ENCODE results near the gene DMD. TPM values are rescaled to one million over a fixed set of nuclear protein-coding genes. Genes with fewer than 3 reads are reported as not detected.

DMD gene
- total and polyA plus RNA-seq, 2 of the 13 experiments (the other 11 are each of a cell fraction or from before 2014, with no cell fraction given): 17.6 to 25.9 TPM

DNA sequence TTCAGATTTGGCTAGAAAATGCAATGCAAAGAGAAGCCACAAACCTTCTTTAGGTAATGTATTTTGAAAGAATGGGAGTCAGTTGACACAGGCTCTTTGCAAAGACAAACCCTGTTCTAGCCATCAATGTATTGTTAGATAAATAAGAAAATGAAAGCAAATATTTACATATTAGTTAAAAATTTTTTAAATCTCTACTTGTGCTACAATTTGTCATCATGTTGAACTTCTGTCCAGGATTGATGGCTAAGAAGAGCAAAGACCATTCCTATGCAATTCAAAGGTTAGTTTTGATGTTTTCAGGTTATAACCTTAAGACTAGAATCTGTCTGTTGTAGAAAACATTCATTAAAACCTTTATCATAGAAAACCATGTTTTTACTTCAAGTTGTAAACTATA is 1350.7 kb downstream of the DMD start:
- in situ Hi-C loops (cut with HindIII; ENCODE audit: extremely low pct_ligation_motif_present, low pct_unique_long_range_greater_than_20kb) (no loop called here), intact Hi-C loops (cut with micrococcal nuclease; ENCODE audit: unreplicated experiment) (no loop called here)
- FAIRE-seq (no peak), ATAC-seq (no peak; the same call in 2 of the 3 replicates), DNase-seq (ENCODE audit: low spot score) (no peak)
- Histone ChIP-seq H3K4me2 (ENCODE audit: low read depth, low read length) (no peak overlapping the region), H3K4me1 (ENCODE audit: insufficient read depth, low read length) (no peaks in the 10 kb centered on the region), H3K36me3 (replicated peaks in 1 of 2; ENCODE audit: control insufficient read depth in 1 of 2, insufficient read depth in 2 of 2, low read length in 2 of 2) (no peaks in the 10 kb centered on the region), H3K79me2 (ENCODE audit: insufficient read depth, low read length) (no peaks in the 10 kb centered on the region), H3K9me3 (ENCODE audit: low read length) (no peaks in the 10 kb centered on the region), H4K20me1 (ENCODE audit: insufficient read depth, low read length) (no peaks in the 10 kb centered on the region), H3K4me3 (replicated peaks in 1 of 3; ENCODE audit: insufficient read depth in 1 of 3, low read depth in 2 of 3, low read length in 3 of 3) (no peak overlapping the region), H3K27me3 (ENCODE audit: control insufficient read depth in 1 of 2, insufficient read depth in 2 of 2, low read length in 2 of 2) (no peaks in the 10 kb centered on the region), H3K9ac (ENCODE audit: insufficient read depth, low read depth, low read length) (no peak overlapping the region), H2AFZ (ENCODE audit: low read length) (no peak overlapping the region), H3K27ac (ENCODE audit: extremely low read length, insufficient read depth, low read length) (no peak overlapping the region)
- no peak for TF ChIP-seq ARID2 (CRISPR knock-in tag; IDR thresholded peaks at IDR 0.05; ENCODE audit: borderline replicate concordance)
- no peak for TF ChIP-seq RORA (CRISPR knock-in tag; IDR thresholded peaks at IDR 0.05)
- no peak for TF ChIP-seq NR2F6 (IDR thresholded peaks at IDR 0.05)
- no peak for TF ChIP-seq NR2F6 (CRISPR knock-in tag; IDR thresholded peaks at IDR 0.05)
- TF ChIP-seq ZNF839 (CRISPR knock-in tag; IDR thresholded peaks at IDR 0.05; ENCODE audit: borderline replicate concordance): no peak
- no peak for TF ChIP-seq ZBTB21 (CRISPR knock-in tag; IDR thresholded peaks at IDR 0.05)
- TF ChIP-seq, protein P1, sequence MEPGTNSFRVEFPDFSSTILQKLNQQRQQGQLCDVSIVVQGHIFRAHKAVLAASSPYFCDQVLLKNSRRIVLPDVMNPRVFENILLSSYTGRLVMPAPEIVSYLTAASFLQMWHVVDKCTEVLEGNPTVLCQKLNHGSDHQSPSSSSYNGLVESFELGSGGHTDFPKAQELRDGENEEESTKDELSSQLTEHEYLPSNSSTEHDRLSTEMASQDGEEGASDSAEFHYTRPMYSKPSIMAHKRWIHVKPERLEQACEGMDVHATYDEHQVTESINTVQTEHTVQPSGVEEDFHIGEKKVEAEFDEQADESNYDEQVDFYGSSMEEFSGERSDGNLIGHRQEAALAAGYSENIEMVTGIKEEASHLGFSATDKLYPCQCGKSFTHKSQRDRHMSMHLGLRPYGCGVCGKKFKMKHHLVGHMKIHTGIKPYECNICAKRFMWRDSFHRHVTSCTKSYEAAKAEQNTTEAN (CRISPR knock-in tag; conservative IDR thresholded peaks at IDR 0.05): no peak
- no peak for TF ChIP-seq FOXK2 (IDR thresholded peaks at IDR 0.05)
- no peak for TF ChIP-seq RFX1 (IDR thresholded peaks at IDR 0.05)
- POLR2A ChIA-PET: no interaction called here
- no TSS peak for BruUV-seq (replicated peaks)
- CTCF ChIA-PET (ENCODE audit: low intra/inter-chr PET ratio, low total read pairs): no interaction called here

DNA sequence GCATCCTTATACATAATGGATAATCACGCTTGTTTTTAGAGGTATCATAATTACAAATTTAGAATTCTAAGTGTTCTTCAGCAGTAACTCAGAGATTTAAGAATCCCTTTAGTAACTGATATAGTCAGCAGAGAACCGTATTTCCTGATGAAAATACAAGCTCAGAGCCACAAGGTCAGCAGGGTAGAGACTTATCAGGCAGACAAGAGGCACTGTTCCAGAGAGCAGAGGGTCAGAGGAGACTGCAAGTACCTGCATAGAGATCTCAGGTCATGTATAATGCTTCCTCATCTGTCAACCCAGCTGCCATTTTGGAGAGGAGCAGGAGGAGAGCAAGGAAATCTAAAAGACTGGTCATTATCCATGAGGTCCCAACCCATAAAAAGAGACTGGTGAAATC is 1352.4 kb downstream of the DMD start:
- no peaks in the 10 kb centered on the region for H4K20me1 ChIP-seq (ENCODE audit: insufficient read depth, low read length)
- ATAC-seq: no peak
- H3K36me3 ChIP-seq (replicated peaks in 1 of 2; ENCODE audit: control insufficient read depth in 1 of 2, insufficient read depth in 2 of 2, low read length in 2 of 2): no peaks in the 10 kb centered on the region
- H3K4me1 ChIP-seq (ENCODE audit: insufficient read depth, low read length): no peaks in the 10 kb centered on the region
- in situ Hi-C loops (cut with HindIII; ENCODE audit: extremely low pct_ligation_motif_present, low pct_unique_long_range_greater_than_20kb) (no loop called here), intact Hi-C loops (cut with micrococcal nuclease; ENCODE audit: unreplicated experiment) (no loop called here)
- H3K27me3 ChIP-seq (ENCODE audit: control insufficient read depth in 1 of 2, insufficient read depth in 2 of 2, low read length in 2 of 2): no peaks in the 10 kb centered on the region
- no peaks in the 10 kb centered on the region for H3K9me3 ChIP-seq (ENCODE audit: low read length)
- ChIA-PET POLR2A (no interaction called here), CTCF (ENCODE audit: low intra/inter-chr PET ratio, low total read pairs) (no interaction called here)
- no peak overlapping the region for H3K4me3 ChIP-seq (replicated peaks in 1 of 3; ENCODE audit: insufficient read depth in 1 of 3, low read depth in 2 of 3, low read length in 3 of 3)
- H3K27ac ChIP-seq (ENCODE audit: extremely low read length, insufficient read depth, low read length): no peak overlapping the region
- no peaks in the 10 kb centered on the region for H3K79me2 ChIP-seq (ENCODE audit: insufficient read depth, low read length)
- no peak overlapping the region for H3K9ac ChIP-seq (ENCODE audit: insufficient read depth, low read depth, low read length)
- DNase-seq (ENCODE audit: low spot score): no peak
- BruUV-seq (replicated peaks): no TSS peak
- no peak overlapping the region for H2AFZ ChIP-seq (ENCODE audit: low read length)
- FAIRE-seq: no peak
- 0% methylated on average over 2 of the region's 2 CpGs for WGBS (ENCODE audit: low lambda C conversion rate)
- H3K4me2 ChIP-seq (ENCODE audit: low read depth, low read length): no peak overlapping the region
- TF ChIP-seq RBM22 (optimal IDR thresholded peaks at IDR 0.05; ENCODE audit: low read length) (no peak), ZNF841 (CRISPR knock-in tag; IDR thresholded peaks at IDR 0.05; ENCODE audit: borderline replicate concordance) (no peak), ZNF33A (CRISPR knock-in tag; IDR thresholded peaks at IDR 0.05; ENCODE audit: borderline replicate concordance) (no peak)
- TF ChIP-seq, protein P2, sequence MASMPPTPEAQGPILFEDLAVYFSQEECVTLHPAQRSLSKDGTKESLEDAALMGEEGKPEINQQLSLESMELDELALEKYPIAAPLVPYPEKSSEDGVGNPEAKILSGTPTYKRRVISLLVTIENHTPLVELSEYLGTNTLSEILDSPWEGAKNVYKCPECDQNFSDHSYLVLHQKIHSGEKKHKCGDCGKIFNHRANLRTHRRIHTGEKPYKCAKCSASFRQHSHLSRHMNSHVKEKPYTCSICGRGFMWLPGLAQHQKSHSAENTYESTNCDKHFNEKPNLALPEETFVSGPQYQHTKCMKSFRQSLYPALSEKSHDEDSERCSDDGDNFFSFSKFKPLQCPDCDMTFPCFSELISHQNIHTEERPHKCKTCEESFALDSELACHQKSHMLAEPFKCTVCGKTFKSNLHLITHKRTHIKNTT (CRISPR knock-in tag; IDR thresholded peaks at IDR 0.05): no peak
- TF ChIP-seq, protein P3, sequence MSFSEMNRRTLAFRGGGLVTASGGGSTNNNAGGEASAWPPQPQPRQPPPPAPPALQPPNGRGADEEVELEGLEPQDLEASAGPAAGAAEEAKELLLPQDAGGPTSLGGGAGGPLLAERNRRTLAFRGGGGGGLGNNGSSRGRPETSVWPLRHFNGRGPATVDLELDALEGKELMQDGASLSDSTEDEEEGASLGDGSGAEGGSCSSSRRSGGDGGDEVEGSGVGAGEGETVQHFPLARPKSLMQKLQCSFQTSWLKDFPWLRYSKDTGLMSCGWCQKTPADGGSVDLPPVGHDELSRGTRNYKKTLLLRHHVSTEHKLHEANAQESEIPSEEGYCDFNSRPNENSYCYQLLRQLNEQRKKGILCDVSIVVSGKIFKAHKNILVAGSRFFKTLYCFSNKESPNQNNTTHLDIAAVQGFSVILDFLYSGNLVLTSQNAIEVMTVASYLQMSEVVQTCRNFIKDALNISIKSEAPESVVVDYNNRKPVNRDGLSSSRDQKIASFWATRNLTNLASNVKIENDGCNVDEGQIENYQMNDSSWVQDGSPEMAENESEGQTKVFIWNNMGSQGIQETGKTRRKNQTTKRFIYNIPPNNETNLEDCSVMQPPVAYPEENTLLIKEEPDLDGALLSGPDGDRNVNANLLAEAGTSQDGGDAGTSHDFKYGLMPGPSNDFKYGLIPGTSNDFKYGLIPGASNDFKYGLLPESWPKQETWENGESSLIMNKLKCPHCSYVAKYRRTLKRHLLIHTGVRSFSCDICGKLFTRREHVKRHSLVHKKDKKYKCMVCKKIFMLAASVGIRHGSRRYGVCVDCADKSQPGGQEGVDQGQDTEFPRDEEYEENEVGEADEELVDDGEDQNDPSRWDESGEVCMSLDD (CRISPR knock-in tag; IDR thresholded peaks at IDR 0.05; ENCODE audit: borderline replicate concordance): no peak

All from HepG2 (cell line).